ENCODE data around the gene CAPN9. TPM values are rescaled to one million over a fixed set of nuclear protein-coding genes. Genes with fewer than 3 reads are reported as not detected.

CAPN9 gene
- total RNA-seq, 4 donors from 2014 or later = 0.38 TPM; not detected in 3

DNA sequence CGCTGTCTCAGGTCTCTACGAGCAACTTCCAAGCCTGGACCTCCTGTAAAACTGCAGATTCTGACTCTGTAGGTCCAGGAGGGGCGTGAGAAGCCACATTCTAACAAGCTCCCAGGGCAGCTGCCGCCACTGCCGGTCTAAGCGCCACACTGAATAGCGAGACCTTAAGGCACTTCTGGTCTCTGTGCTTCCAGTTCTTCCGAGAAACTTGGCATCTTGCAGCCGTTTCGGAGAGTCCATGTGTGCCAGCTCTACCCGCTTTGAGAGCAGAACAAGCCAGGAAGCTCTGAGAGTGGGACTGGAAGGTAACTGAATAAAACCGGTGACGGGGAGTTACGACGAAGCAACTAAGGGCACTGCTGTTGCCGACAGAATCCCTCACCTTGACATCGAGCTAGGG lies 45.8 kb upstream of the CAPN9 start:
- Histone ChIP-seq H3K27me3 (no peaks in the 10 kb centered on the region), H3K9me3 (no peaks in the 10 kb centered on the region), H3K36me3 (no peaks in the 10 kb centered on the region), H3K27ac (no peak overlapping the region), H3K4me3 (no peak overlapping the region), H3K4me1 (no peaks in the 10 kb centered on the region)
- 85 to 87% methylated on average over 14 to 17 of the region's 17 CpGs for WGBS, 2 donors
- TF ChIP-seq, protein P1, sequence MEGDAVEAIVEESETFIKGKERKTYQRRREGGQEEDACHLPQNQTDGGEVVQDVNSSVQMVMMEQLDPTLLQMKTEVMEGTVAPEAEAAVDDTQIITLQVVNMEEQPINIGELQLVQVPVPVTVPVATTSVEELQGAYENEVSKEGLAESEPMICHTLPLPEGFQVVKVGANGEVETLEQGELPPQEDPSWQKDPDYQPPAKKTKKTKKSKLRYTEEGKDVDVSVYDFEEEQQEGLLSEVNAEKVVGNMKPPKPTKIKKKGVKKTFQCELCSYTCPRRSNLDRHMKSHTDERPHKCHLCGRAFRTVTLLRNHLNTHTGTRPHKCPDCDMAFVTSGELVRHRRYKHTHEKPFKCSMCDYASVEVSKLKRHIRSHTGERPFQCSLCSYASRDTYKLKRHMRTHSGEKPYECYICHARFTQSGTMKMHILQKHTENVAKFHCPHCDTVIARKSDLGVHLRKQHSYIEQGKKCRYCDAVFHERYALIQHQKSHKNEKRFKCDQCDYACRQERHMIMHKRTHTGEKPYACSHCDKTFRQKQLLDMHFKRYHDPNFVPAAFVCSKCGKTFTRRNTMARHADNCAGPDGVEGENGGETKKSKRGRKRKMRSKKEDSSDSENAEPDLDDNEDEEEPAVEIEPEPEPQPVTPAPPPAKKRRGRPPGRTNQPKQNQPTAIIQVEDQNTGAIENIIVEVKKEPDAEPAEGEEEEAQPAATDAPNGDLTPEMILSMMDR (IDR thresholded peaks at IDR 0.05) = no peak
- no peak for TF ChIP-seq POLR2A (IDR thresholded peaks at IDR 0.05)
- no peak for DNase-seq
- intact Hi-C loops (cut with DNase I) = no loop called here

DNA sequence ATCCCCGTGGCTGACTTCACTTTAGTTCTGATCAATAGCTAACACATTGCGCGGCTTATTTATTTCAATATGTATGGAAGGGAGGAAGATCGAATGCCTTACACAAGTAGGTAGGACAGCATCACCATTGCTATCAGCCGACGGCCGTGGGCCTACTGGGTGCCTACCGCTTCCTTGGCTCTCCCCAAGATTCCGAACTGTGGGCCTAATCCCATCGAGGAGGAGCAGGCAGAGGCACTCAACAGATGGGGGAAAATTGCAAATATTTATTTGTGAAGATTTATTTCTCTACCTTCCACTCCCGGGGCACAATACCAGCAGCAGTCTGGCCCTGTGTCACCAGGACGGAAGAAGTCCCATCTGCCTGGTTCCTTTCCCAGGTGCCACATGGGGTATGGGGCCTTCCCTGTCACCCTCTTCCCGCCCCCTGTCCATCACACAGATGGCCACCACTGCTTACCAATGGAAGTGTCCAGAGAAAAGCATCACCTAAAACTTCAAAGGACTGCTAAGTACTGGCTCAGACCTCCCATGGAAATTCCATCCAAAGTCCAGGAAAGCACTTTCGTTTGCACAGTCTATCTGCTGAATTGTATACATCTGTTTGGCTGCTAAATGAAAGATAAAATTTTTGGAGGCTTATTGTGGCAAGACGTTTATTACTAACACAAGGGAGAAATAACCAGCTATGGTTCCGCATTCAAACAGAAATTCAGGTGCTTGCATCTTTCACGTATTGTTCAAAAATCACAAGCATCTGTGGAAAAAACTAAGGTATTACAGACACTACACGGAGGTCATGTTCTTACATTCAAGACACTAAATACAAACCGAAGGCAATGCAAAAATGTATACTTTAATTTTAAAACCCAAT lies 45.1 kb upstream of the CAPN9 start:
- intact Hi-C loops (cut with DNase I) = no loop called here
- no peak for TF ChIP-seq POLR2A (IDR thresholded peaks at IDR 0.05)
- TF ChIP-seq, protein P1 (IDR thresholded peaks at IDR 0.05) = no peak
- Histone ChIP-seq H3K27me3 (no peaks in the 10 kb centered on the region), H3K4me1 (no peaks in the 10 kb centered on the region), H3K36me3 (no peaks in the 10 kb centered on the region), H3K9me3 (no peaks in the 10 kb centered on the region), H3K4me3 (no peak overlapping the region), H3K27ac (no peak overlapping the region)
- 81 to 84% methylated on average over 18 to 19 of the region's 19 CpGs for WGBS, 2 donors
- no peak for DNase-seq

DNA sequence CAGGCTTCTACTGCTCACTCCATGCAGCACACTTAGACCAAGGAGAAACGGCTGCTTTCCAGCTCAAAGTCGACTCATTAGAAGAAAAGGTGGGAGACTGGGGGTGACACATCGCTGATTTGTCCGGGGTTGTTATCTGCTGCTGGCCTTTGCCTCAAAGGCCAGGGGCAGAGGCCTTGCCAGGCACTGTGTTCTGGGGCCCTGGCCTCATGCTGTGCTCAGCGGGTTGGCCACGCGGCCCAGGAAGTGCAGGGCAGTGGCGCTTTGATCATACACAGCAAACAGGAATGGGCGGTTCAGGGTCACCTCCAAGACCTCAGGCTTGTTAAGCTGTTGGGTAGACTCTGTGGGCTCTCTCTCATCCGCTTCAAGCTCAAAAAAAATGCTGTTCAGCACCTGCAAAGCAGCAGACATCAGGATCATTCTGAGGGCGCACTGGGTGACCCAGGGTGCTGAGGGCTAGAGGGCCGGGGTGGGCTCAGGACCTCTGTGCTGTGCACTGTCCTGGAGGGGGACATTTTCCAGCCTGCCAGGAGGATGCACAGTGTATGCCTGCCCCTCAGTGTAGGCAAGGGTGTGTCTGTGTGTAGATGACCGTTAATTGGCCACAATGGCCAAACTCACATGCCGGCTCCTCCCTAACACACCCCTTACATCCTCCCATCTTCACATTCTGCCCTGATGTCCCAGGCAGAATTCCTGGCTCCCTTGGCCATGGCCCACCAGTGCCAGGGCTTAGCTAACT lies 44.1 kb upstream of the CAPN9 start:
- no peaks in the 10 kb centered on the region for H3K36me3 ChIP-seq
- DNase-seq = no peak
- 62 to 100% methylated on average over 2 to 9 of the region's 14 CpGs for WGBS, 2 donors
- TF ChIP-seq, protein P1 (IDR thresholded peaks at IDR 0.05) = no peak
- TF ChIP-seq POLR2A (IDR thresholded peaks at IDR 0.05) = no peak
- no peak overlapping the region for H3K27ac ChIP-seq
- peaks cover 0 to 7% (median 0%) of the 10 kb centered on the region in 4 donors for H3K27me3 ChIP-seq
- no peak overlapping the region for H3K4me3 ChIP-seq
- H3K9me3 ChIP-seq = no peaks in the 10 kb centered on the region
- no peaks in the 10 kb centered on the region for H3K4me1 ChIP-seq
- intact Hi-C loops (cut with DNase I) = no loop called here

DNA sequence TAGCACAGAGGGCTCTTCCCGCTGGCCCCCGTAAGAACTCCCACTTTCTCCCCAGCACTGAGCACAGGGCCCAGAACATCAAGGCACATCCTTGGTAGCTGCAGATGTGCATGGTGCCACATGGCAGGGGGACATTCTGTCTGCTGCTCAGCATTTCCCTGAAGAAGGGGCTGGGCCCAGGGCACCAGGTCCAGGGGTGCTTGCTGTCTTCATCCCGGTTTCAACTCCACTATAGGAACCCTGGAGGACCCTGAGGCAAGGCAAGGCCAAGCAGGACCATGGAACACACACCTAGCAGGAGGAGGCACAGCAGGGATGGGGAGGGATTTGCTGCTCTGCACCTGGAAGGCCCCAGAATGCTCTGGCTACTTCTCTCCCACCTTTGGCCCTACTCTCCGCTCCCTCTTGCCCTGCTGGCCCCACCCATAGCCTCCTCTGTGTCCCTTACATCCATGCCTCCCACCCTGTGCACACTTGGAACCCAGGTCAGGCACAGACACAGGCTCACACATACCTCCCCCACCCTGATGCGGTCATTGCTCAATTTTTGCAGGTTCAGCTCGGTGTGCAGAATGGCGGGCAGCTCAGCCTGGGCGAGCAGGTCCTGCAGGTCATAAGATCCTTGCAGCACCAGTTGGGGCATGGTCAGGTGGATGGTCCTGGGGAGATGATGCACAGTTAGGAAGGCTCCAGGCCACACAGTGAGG lies 43.4 kb upstream of the CAPN9 start:
- no peak for DNase-seq
- H3K27me3 ChIP-seq = peaks cover 0 to 7% (median 0%) of the 10 kb centered on the region in 4 donors
- intact Hi-C loops (cut with DNase I) = no loop called here
- H3K27ac ChIP-seq = no peak overlapping the region
- no peaks in the 10 kb centered on the region for H3K9me3 ChIP-seq
- 74 to 100% methylated on average over 6 to 8 of the region's 8 CpGs for WGBS, 2 donors
- no peak overlapping the region for H3K4me3 ChIP-seq
- no peak for TF ChIP-seq POLR2A (IDR thresholded peaks at IDR 0.05)
- TF ChIP-seq, protein P1 (IDR thresholded peaks at IDR 0.05) = no peak
- H3K4me1 ChIP-seq = no peaks in the 10 kb centered on the region
- no peaks in the 10 kb centered on the region for H3K36me3 ChIP-seq
